B cell (primary cell): ENCODE measurements around the gene PDE6A. TPM values are rescaled to one million over a fixed set of nuclear protein-coding genes. Genes with fewer than 3 reads are reported as not detected.

Source experiments
- ATAC-seq: fragments of 200-7000 bp; cut with Tn5 transposase; one replicate; pipeline ENCODE4 v1.10.0; 2021; ENCODE audit warnings: low read depth, mild to moderate bottlenecking, moderate number of reproducible peaks, moderate library complexity
- CTCF ChIA-PET: fragments of 350-600 bp; sonication (Branson Sonifier 250); formaldehyde crosslinking; loops from one replicate; lab custom pipeline; 2021; ENCODE audit warnings: antibody characterized with exemption, inconsistent platforms; lab: Charles Lee
- POLR2A ChIA-PET: fragments of 350-600 bp; sonication (Branson Sonifier 250); formaldehyde crosslinking; loops from one replicate; lab custom pipeline; 2021; ENCODE audit warnings: antibody characterized with exemption; lab: Charles Lee
- DNase-seq: peaks from one replicate; pipeline ENCODE4 v3.0.0; 2013
- H2AFZ ChIP-seq: 2 replicates; pipeline ENCODE4 v1.6.1; 2012; ENCODE audit warnings: mild to moderate bottlenecking, low read depth, low read length; ENCODE audit not compliant: insufficient read depth, poor library complexity, severe bottlenecking
- H3K27ac ChIP-seq, 2 donors: 1 replicate in 1 of 2; 2 replicates in 1 of 2; pipeline ENCODE4 v1.5.1; 2012 to 2013; ENCODE audit warnings: low read length in 2 of 2, mild to moderate bottlenecking in 2 of 2, moderate library complexity in 1 of 2
- H3K27me3 ChIP-seq, 4 experiments: fragments of 200-600 bp in 1 of 4; sonication (generic) in 1 of 4; replicated peaks in 1 of 4; 1 replicate in 2 of 4; 2 replicates in 2 of 4; pipeline versions ENCODE4 v1.6.1 to v1.7.0; 2013 to 2016; ENCODE audit warnings: low read length in 3 of 4, mild to moderate bottlenecking in 2 of 4, mixed read lengths in 1 of 4, moderate library complexity in 1 of 4; ENCODE audit not compliant: insufficient read depth in 4 of 4, control insufficient read depth in 3 of 4; ENCODE audit errors: control extremely low read depth in 1 of 4
- H3K36me3 ChIP-seq, 2 experiments: replicated peaks in 1 of 2; 1 replicate in 1 of 2; 2 replicates in 1 of 2; pipeline versions ENCODE4 v1.6.1 to v1.7.1; 2013; ENCODE audit warnings: low read length in 1 of 2; ENCODE audit not compliant: insufficient read depth in 2 of 2, control insufficient read depth in 1 of 2; ENCODE audit errors: control extremely low read depth in 1 of 2, extremely low read depth in 1 of 2
- H3K4me1 ChIP-seq, 2 donors: fragments of 200-600 bp in 1 of 2; sonication (generic) in 1 of 2; 1 replicate in 1 of 2; 2 replicates in 1 of 2; pipeline versions ENCODE4 v1.5.1 to v1.6.1; 2013 to 2017; ENCODE audit warnings: low read length in 2 of 2; ENCODE audit not compliant: control insufficient read depth in 2 of 2, insufficient read depth in 2 of 2
- H3K4me2 ChIP-seq: replicated peaks from 2 replicates; pipeline ENCODE3; 2012; ENCODE audit warnings: mild to moderate bottlenecking, low read depth, low read length; ENCODE audit not compliant: poor library complexity, severe bottlenecking
- H3K4me3 ChIP-seq, 5 experiments: fragments of 200-600 bp in 1 of 5; sonication (generic) in 1 of 5; 1 replicate in 3 of 5; 2 replicates in 2 of 5; pipeline versions ENCODE4 v1.5.1 to v1.7.0; 2011 to 2016; ENCODE audit warnings: low read length in 4 of 5, mild to moderate bottlenecking in 4 of 5, low read depth in 2 of 5, control low read depth in 1 of 5, moderate library complexity in 1 of 5; ENCODE audit not compliant: insufficient read depth in 1 of 5; ENCODE audit errors: control extremely low read depth in 1 of 5, extremely low read depth in 1 of 5
- H3K79me2 ChIP-seq: fragments of 200-600 bp; sonication (generic); one replicate; pipeline ENCODE4 v1.6.0; 2016; ENCODE audit warnings: low read length; ENCODE audit not compliant: control insufficient read depth, insufficient read depth
- H3K9ac ChIP-seq: fragments of 200-600 bp; sonication (generic); 2 replicates; pipeline ENCODE4 v1.6.1; 2017; ENCODE audit warnings: mild to moderate bottlenecking, low read length, moderate library complexity
- H3K9me3 ChIP-seq, 3 donors: one replicate each; pipeline versions ENCODE4 v1.6.1 to v1.7.1; 2013; ENCODE audit warnings: low read length in 2 of 3; ENCODE audit not compliant: control insufficient read depth in 2 of 3, insufficient read depth in 1 of 3; ENCODE audit errors: control extremely low read depth in 1 of 3
- H4K20me1 ChIP-seq: 2 replicates; pipeline ENCODE4 v1.6.0; 2012; ENCODE audit warnings: mild to moderate bottlenecking, low read length; ENCODE audit not compliant: insufficient read depth, control insufficient read depth, poor library complexity, severe bottlenecking
- H3K27ac Mint-ChIP-seq: one replicate; pipeline ENCODE4 v1.8.0; 2021; ENCODE audit warnings: mixed read lengths
- H3K27me3 Mint-ChIP-seq: one replicate; pipeline ENCODE4 v1.8.0; 2021; ENCODE audit warnings: mixed read lengths
- H3K4me1 Mint-ChIP-seq: one replicate; pipeline ENCODE4 v1.8.0; 2021; ENCODE audit warnings: mixed read lengths
- H3K4me3 Mint-ChIP-seq: one replicate; pipeline ENCODE4 v1.8.0; 2021; ENCODE audit warnings: mixed read lengths
- H3K9me3 Mint-ChIP-seq: one replicate; pipeline ENCODE4 v1.8.0; 2022; ENCODE audit warnings: mixed read lengths; ENCODE audit not compliant: insufficient read depth
- CTCF ChIP-seq: fragments of 200-600 bp; IDR thresholded peaks from one replicate; pipeline ENCODE4 v1.8.0; 2022; ENCODE audit warnings: antibody characterized with exemption, mild to moderate bottlenecking
- EZH2 ChIP-seq: IDR thresholded peaks from 2 replicates; pipeline ENCODE4 v1.6.1; 2012; ENCODE audit warnings: borderline replicate concordance, low read depth, mild to moderate bottlenecking, moderate library complexity, low read length; ENCODE audit not compliant: insufficient read depth, poor library complexity, severe bottlenecking
- WGBS: methylation state at CpG from one replicate; pipeline ENCODE4 v1.1.5; 2013; ENCODE audit warnings: missing lambda C conversion rate; ENCODE audit not compliant: insufficient coverage; 5-methylcytosine and 5-hydroxymethylcytosine counted together
- intact Hi-C: fragments of 100-400 bp; cut with micrococcal nuclease; formaldehyde crosslinking; loops from one replicate; pipeline ENCODE4 v1.10.0; 2022
- polyA plus RNA-seq: library from polyadenylated mRNA; depleted of rRNA; stranded (reverse); fragments of >200 nt; gene quantifications from 2 replicates; pipeline ENCODE4 v1.2.3, GENCODE V29; 2012
- total RNA-seq, 2 donors: library from RNA; stranded (reverse); fragments of 120-200 nt in 1 of 2; gene quantifications; 1 replicate in 1 of 2; 2 replicates in 1 of 2; pipeline versions ENCODE4 v1.2.3 to v1.2.4, GENCODE V29; 2013 to 2022

Gene PDE6A
- total and polyA plus RNA-seq, 2 donors (not counting 1 experiment from before 2014, with no cell fraction given): not detected

- DNase-seq (no peak), ATAC-seq (no peak)
- Histone ChIP-seq H3K9me3 (no peaks in the 10 kb centered on the region), H3K4me2 (no peak overlapping the region), H3K4me3 (no peak overlapping the region), H3K4me1 (no peaks in the 10 kb centered on the region), H3K79me2 (no peaks in the 10 kb centered on the region), H3K27me3 (peaks cover 0 to 4% (median 1%) of the 10 kb centered on the region in 4 experiments), H3K27ac (no peak overlapping the region), H2AFZ (no peak overlapping the region), H3K9ac (no peak overlapping the region), H4K20me1 (no peaks in the 10 kb centered on the region), H3K36me3 (no peaks in the 10 kb centered on the region)
- WGBS: 95% methylated on average over 2 of the region's 7 CpGs
- Mint-ChIP-seq H3K27ac (no peak overlapping the region), H3K4me3 (no peak overlapping the region), H3K27me3 (peaks cover 31% of the 10 kb centered on the region), H3K9me3 (no peaks in the 10 kb centered on the region), H3K4me1 (peaks cover 4% of the 10 kb centered on the region)
- intact Hi-C loops: no loop called here
- POLR2A ChIA-PET: no interaction called here
- TF ChIP-seq CTCF (no peak), EZH2 (no peak)
- CTCF ChIA-PET: interaction anchor here (1.2 kb wide), 1 partner anchor 35 kb away, joined by 3 read pairs; no protein-coding TSS in a partner anchor
Measured at GRCh38 chr5:149913436-149914419, 30.9 kb downstream of the PDE6A start.
